HTR-8/SVneo (cell line): ENCODE measurements around the gene SLC7A10.
"Not testable (repeated sequence)": the region's sequence is repeated elsewhere in the genome, so short reads cannot be mapped to it uniquely, and the experiment has no call there.

Experiments used
- DNase-seq: peaks from one replicate; pipeline ENCODE4 v3.0.0; 2011; ENCODE audit warnings: low spot score, mixed read lengths; ENCODE audit not compliant: insufficient read length
- FAIRE-seq: peaks from 2 replicates; lab custom pipeline; 2011; peaks lifted over from hg19 to GRCh38; lab: Jason Lieb, UNC

SLC7A10 gene

DNA sequence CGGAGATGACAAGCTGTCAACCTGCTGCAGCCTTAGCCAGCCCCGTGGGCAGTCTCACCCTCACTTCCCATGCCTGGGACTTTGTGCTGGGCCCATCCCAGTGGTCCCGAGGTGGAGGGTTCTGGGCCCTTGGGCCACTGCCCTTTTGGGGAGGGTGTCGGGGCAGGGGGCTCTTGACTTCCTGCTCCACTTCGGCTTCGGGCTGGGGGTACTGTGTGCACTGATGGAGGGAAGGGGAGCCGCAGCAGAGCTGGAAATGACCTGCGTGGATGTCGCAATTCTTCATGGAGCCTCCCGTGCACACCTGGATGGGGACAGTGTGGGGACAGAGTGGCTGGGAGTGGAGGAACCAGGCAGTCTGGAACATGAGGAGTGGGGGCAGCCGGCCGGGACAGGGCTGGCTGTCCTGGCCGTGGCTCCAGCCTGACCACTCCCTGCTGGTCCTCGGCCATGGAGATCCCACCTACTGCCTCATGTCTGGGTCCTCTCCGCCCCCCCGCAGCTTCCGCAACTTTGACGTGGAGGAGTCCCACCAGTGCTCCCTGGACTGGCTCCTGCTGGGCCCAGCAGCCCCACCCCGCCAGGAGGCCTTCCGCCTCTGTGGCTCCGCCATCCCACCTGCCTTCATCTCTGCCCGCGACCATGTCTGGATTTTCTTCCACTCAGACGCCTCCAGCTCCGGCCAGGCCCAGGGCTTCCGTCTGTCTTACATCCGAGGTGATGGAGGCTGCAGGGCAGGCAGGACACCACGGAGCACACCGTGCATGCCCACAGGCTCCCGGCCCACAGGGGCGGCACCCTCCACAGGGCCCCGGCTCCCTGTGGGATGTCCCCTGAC, 21.3 kb downstream of the SLC7A10 start:
- FAIRE-seq, result no peak

DNA sequence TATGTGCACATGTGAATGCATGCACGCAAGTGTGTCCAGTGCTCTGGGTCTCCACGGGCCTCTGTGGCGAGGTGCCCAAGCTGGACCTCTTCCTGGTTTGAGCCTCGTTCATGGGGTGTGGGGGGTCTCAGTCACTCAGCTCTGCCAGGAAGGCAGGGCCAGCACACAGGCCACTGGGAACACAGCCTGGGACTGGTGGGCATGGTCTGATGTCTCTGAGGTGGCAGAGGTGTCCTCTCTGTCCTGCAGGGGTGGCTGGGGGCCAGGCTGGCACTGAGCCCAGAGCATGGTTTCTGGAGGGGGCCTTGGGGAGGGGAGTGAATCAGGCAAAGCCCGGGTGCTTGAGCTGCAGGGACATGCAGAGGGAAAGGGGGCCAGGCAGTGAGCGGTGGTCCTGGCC, 22.1 kb downstream of the SLC7A10 start:
- no peak for DNase-seq
- no peak for FAIRE-seq

More for the DNA sequence above, 21.3 kb downstream of the SLC7A10 start:
- DNase-seq, result no peak

DNA sequence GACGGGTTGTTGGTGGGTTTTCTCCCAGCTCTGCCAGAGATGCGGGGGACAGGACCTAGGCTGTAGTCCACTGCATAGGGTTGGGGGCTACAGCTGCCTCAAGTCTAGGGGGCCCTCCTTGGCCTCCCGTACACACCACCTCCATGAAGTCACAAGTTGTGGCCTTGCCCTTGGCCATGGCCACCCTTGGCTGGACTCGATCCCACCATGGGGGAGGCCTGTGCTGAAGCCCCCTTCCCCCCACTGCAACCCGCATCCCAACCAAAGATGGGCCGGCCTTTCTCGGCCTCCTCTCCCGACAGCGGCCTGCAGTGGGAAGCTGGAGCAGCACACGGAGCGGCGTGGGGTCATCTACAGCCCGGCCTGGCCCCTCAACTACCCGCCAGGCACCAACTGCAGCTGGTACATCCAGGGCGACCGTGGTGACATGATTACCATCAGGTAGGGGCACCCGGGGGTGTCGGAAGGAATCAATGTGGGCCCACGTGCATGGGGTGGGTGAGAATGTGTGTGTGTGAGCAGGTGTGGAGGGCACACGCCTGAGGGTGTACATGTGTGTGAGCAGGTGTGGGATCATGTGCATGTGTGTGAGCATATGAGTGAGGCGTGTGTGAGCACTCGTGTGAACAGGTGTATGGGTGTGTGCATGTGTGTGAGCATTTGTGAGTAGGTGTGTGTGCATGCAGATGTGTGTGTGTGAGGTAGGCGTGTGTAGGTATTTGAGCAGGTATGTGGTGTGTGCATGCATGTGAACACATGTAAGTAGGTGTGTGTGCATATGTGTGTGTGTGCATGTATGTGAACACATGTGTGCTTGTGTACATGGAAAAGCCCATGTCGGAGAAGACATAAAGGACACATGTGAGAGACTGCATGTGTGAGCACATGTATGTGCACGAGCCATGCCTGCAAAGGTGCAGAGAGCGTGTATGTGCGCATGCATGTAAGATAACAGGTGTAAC, 22.8 kb downstream of the SLC7A10 start:
- no peak for DNase-seq
- peak; percentile 80 for FAIRE-seq

DNA sequence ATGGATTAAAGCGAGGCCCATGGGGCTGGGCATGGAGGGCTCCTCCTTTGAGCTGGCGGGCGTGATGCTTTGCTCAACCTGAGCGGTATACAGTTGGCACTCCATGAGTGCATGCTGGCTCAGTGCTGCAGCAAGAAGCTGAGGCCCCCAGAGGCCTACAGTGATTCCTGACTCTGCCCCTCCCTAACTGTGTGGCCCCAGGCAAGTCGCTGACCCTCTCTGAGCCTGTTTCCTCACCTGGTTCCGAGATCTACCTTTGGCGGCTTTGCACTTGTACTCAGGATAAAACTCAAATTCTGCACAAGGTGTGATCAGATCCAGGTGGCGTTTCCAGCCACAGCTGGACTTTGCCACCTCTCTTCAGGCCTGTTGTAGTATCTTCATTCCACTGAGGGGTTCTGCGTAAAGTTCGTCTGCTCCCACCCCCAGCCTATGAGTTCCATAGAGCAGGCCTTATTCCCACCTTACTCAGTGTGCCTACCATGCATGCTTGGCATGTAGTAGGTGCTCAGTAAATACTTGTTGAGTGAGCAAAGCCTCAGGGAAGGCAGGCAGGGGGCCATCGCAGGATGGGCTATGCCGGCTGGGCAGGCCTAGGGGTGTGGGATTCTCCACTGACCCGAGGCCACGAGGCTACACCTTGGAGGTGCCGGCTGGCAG, 23.6 kb downstream of the SLC7A10 start:
- FAIRE-seq (no peak), DNase-seq (no peak)

DNA sequence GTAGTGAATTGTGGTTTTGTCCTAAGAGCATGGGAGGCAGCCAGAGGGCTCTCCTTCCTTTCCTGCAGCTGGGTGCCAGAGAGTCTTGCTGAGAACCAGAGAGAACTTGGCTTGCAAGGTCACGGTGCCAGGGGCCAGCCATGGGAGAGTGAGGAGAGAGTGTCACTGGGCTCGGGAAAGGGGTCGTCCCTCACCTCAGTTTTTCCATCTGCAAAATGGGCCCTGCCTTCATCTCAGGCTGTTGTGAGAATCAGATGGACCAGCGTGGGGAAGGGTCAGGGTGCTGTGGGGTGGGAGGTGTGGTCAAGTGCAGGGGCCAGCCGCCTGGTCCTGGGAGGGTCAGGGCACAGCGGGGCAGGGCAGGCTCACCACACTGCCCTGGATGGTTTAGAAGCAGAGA, 24.2 kb downstream of the SLC7A10 start:
- FAIRE-seq, result no peak
- no peak for DNase-seq

DNA sequence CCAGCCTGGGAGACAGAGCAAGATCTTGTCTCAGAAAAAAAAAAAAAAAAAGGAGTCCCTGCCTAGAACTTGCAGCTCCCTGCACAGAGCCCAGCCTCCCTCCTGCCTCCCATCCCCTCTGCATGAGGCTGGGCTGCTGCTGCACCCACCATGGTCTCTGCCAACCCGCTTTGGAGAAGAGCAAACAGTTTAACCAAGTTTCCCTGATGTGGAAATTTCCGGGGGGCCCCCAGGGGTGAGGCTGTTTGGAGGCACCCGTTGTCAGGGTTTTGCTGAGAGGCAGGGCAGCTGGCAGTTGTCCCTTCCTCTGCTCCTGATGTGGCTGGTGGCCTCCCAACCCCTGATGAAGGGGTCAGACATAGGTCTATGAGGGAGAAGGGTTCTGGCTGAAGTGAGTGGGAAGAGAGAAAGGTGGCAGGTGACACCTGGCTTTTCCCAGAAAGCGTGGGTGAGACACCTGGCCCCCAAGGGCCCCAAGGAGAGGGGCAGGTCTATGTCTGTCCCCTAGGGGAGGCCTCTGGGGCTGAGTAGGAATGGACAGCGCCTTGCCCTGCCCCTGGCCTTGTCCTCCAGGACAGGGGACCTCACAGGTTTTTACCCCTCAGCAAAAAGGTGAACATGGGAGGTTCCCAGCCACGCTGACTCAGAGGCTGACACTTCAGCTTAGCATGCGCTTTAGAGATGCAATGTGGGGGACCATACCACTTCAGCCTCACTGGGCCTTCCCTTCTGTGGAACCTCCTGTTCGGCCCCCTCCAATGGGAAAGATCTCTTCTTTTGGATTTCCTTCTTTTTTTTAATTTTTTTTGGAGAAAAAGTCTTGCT, 26.0 kb downstream of the SLC7A10 start:
- FAIRE-seq (no peak), DNase-seq (no peak)

DNA sequence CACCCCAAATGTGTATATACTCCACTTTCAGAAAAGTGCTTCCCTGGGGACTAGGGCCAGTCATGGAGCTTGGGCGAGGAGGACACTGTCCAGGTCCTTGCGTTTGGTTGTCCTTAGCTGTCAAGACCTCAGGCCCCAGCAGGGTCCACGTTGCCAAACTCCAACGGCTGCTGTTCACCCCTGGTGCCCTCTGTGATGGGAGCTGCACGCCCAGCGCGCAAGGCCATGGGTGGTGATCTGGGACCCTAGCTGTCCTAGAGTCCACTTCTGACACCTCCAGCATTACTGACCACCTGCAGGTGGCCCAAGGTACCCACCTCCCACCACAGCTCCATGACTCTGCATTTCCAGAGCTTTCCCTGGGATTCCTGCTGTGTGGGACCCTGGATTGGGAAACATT, 27.5 kb downstream of the SLC7A10 start:
- DNase-seq (no peak), FAIRE-seq (no peak)

DNA sequence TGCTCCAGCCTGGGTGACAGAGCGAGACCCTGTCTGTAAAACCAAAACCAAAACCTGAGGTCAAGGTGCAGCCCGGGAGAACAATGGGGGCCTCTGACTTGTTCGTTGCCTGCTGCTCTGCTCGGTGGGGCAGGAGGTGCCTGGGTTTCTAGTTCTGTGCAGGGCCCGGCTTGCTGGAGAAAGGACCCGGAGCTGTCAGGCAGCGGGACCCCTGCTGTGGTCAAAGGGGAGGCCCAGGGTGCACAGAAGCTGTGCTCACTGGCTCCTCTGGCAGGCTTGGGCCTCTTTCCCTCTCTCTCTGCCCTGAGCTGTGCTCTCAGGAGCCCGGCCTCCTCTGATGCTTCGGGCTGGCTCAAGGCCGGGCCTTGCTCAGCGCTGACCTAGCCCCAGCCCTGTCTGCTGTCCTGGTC, 28.1 kb downstream of the SLC7A10 start:
- DNase-seq, result no peak
- no peak for FAIRE-seq

DNA sequence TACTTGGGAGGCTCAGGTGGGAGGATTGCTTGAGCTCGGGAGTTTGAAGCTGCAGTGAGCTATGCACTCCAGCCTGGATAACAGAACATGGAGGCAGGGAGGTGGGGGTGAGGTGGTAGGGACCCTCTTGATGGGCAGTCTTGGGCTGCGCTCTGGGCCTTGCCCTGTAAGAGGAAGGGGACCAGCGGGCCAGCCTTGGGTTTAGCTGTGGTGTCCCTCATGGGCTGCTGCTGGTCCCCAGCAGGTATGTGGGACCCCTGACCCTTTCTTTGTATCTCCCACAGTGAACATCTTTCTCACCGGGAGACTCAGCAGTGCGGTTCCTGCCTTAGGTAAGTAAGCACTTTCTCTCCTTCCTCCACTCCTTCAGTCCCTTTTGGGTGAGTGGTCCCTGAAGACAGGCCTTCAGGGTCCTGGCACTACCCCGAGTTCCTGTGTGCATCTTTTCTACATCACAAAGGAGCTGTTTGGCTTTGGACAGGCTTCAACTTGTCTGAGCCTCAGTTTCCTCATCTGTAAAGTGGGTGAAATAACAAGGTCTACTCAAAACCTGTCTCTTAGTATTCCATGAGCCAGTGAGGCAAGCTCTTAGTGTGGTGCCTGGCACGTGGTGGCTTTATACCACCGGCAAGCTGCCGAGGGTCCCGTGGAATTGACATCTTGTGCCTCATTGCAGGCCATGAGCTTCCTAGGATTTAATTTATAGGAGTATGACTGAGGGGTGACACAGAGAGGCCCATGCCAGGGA, 29.0 kb downstream of the SLC7A10 start:
- no peak for DNase-seq
- no peak for FAIRE-seq

DNA sequence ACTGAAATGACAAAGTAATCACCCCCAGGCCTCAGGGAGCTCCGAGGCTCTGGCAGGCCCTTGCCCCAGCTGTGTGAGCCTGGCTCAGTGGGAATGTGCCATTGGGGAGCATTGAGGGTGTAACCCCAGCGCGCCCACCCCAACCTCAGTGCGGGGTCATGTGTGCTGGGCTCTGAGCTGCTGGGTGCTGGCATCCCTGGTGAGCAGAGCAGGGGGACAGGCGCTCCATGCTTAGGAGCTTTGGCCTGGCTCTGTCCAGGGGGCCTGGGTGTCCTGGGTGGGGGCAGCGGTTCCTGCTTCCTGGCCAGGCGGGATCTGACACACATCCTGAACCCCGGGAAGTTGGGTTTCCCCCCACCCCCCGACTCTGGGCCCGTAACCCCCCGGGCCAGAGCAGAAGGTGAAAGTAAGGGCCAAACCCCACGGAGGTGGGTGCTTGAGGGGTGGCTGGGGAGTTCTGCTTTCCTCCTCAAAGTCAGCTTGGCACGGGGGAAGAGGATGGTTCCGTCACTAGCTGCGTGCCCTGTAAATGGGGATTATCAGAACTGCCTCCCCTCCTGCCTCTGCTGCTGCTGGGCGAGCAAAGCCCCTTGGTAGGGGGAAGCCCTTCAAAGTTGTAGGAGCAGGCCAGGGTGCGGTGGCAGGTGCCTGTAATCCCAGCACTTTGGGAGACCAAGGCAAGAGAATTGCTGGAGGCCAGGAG, 29.9 kb downstream of the SLC7A10 start:
- no peak for DNase-seq
- peak; percentile 36 for FAIRE-seq

DNA sequence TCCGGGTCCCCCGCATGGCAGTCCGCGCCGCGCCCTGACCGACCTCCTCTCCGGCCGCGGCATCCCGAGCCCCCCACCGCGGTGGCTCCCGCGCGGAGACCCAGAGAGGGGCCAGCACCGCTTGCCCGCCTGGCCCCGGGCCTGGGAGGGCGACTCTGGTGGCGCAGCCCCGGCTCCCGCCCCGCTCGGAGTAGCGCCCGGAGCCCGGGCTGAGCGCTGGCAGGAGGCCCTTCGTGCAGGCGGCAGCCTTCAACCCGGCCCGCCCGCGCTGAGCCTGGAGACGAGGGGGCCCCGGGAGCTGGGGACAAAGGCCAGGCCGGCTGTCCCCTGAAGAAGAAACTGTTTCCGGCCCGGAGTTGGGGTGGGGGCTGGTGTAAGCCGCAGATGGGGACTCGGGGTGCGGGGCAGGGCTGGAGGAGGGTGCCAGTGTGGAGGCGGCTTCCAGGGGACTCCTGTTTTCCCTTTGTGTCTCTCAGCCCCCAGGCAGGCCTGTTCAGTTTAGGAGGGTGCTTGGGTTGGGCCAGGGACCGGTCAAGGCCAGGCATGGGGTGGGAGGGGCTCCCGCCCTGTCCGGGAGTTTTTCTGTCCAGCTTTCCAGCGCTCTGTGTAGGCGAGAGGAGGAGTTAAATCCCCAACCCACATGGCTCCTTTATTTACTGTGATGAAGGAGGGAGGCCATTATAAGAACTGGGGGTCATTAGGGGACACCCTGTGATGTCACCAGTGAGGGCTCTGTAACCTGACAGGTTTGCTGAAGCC, 30.6 kb downstream of the SLC7A10 start:
- FAIRE-seq (no peak), DNase-seq (peak; percentile 57)

DNA sequence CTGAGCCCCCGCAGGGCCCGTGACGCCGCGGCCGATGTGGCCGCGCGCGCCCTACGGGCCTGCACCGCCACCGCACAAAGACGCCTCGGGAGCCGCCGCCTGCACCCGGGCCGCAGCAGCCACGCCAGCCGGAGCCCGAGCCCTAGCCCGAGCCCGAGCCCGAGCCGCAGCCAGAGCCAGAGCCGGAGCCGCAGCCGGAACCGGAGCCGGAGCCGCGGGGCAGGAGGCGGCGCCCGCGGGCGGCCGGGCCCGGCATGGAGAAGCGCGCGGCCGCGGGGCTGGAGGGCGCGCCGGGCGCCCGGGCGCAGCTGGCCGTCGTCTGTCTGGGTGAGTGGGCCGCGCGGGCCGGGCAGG, 31.1 kb downstream of the SLC7A10 start:
- FAIRE-seq, result no peak
- DNase-seq, result no peak

DNA sequence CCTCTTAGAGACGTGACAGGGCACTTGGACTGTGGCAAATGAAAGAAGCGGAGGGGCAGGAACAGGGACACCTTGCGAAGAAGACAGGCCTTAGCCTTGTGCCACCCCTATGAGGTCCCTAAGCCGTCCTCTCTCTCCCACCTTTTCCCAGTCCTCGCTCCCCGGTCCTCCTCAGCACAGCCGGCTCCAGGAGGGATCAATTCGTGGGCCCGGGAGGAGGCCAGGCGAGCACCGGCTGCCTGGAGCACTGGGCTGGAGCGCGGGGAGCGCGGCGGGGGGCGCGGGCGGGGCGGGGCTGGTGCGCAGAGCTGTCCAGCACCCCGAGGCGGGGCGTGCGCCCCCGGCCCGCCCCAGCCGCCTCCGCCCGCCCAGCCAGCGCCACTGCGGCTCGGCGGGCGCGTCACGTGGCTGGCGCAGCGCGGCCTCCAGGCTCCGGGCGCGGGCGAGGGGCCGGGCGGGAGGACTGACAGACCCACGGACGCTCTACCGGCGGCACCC, 31.7 kb downstream of the SLC7A10 start, which contains the start of gene LRP3:
Gene LRP3, plus strand, starts transcription at position 466 of the 498 bp plus-strand sequence. CDS start 456 bp downstream, outside the sequence.
- DNase-seq, result peak; percentile 24
- FAIRE-seq, result no peak

DNA sequence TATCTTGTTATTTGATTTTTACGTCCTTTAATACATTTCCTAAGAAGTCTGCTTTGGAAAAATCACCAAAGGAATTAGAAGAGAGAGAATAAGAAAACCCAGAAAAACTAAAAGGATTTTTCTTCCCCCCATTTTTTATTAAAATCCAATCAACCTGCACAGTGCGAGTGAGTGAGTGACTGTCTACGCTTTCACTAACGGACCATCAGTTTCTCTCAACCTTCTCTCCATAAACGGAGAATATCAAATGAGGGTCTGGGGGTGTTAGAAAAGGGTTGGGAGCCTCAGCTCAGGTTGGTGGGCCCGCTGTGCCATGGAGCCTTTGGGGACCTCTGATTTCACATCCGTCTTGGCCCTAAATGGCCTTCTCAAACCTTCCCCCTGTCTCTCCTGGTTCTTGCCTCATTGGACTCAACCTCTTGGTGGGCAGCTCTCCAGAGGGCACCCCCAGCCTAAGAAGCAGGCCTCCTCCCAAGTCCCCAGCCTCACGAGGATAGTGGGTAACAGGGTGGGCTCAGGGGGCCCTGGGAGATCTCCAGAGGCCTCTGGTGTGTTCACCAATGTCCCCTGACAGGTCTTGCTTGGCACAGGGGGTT, 32.3 kb downstream of the SLC7A10 start:
- FAIRE-seq, result no peak
- DNase-seq, result no peak

DNA sequence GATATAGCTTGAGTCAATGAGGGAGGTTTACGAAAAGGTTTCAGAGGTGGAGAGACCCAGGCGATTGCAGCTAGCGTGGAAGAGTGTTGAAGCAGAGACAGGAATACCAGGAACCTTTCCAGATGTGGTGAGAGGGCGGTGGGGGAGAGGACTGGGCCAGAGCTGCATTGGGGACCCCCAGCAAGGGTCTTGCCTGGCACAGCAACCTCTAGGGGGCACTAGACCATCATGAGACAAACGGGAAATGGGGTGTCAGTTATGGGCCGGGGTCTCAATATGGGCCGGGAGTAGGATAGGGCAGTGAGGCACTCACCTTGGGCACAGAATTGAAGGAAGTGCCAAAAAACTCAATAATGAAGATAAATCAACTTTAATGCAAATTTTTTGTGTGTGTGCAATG, 33.6 kb downstream of the SLC7A10 start:
- FAIRE-seq (no peak), DNase-seq (no peak)

DNA sequence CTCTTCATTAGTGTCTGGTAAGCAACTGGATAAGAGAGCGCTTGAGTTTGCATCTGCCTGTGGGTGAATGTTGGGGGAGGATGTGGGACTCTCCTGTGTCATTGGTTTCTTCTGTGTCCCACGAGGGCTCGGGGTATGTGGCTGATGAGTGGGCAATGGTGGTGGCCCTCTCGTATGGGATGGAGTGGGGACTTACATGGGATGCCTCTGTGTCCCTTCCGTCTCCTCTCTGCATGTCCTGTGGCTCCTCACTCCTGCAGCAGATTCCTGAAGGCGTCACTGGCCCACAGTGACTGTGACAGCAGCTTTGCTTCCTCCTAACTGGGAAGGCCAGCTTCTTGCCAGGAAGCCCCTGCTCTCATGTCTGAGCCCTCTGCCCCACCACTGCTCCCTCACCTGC, 34.1 kb downstream of the SLC7A10 start:
- FAIRE-seq (no peak), DNase-seq (no peak)

DNA sequence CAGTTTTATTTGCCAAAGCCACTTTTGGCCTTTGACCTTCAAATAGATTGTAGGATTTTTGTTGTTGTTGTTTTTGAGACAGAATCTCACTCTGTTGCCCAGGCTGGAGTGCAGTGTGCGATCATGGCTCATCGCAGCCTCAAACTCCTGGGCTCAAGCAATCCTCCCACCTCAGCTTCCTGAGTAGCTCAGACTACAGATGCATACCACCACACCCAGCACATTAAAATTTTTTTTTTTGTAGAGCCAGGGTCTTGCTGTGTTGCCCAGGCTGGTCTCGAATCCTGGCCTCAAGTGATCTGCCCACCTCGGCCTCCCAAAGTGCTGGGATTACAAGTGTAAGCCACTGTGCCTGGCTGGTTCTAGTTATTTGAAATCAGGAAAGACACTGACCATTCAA, 34.6 kb downstream of the SLC7A10 start:
- not testable (repeated sequence) for DNase-seq, FAIRE-seq
